HCT116 (cell line): ENCODE results near the gene SEC61G. TPM values are rescaled to one million over a fixed set of nuclear protein-coding genes. Genes with fewer than 3 reads are reported as not detected.

Experiments
- ATAC-seq: fragments of 200-7000 bp; cut with Tn5 transposase; 2 replicates; pipeline ENCODE4 v1.9.1; 2020; ENCODE audit warnings: mild to moderate bottlenecking, moderate library complexity
- BruUV-seq: library from RNA; stranded (reverse); fragments of 400-500 nt; replicated peaks from 2 replicates; lab custom pipeline; 2021; lab: Mats Ljungman, UMichigan
- CTCF ChIA-PET: fragments of 300-600 bp; sonication (Branson Sonifier 250); formaldehyde crosslinking; loops from one replicate; lab custom pipeline; 2021; ENCODE audit warnings: antibody characterized with exemption; lab: Charles Lee
- POLR2A ChIA-PET: fragments of 300-600, 350-600 bp; sonication (Branson Sonifier 250); formaldehyde crosslinking; loops from one replicate; lab custom pipeline; 2021; ENCODE audit warnings: antibody characterized with exemption; lab: Charles Lee
- RAD21 ChIA-PET, 2 experiments: fragments of 300-600 bp; sonication (Branson Sonifier 250); formaldehyde crosslinking; loops; one replicate each; lab custom pipeline; 2023; ENCODE audit warnings: low total read pairs in 2 of 2; ENCODE audit not compliant: uncharacterized antibody in 2 of 2, unreplicated experiment in 2 of 2, low non-redundant PET in 1 of 2; lab: Charles Lee
- DNase-seq: peaks from one replicate; pipeline ENCODE4 v3.0.0-alpha.2; 2010; ENCODE audit warnings: low read depth, low spot score
- H2AFZ ChIP-seq: fragments of 200-600 bp; shearing (Covaris generic), sonication (generic); 2 replicates; pipeline ENCODE4 v1.6.1; 2017; ENCODE audit warnings: low read depth, mixed run types, mixed read lengths, antibody characterized with exemption, low read length; ENCODE audit not compliant: poor library complexity, severe bottlenecking
- H3K27ac ChIP-seq: 2 replicates; pipeline ENCODE4 v1.5.1; 2012; ENCODE audit warnings: low read depth, low read length
- H3K27me3 ChIP-seq: fragments of 200-600 bp; sonication (generic); 2 replicates; pipeline ENCODE4 v1.6.1; 2016; ENCODE audit warnings: mixed run types, low read length, mixed read lengths; ENCODE audit not compliant: insufficient read depth
- H3K36me3 ChIP-seq, 2 experiments: fragments of 200-500 bp in 1 of 2; fragments of 200-600 bp in 1 of 2; sonication (Bioruptor generic) in 1 of 2; sonication (generic) in 1 of 2; 2 replicates each; pipeline versions ENCODE4 v1.5.1 to v1.6.1; 2014 to 2016; ENCODE audit warnings: low read length in 2 of 2, inconsistent platforms in 1 of 2, mixed read lengths in 1 of 2, mixed run types in 1 of 2; ENCODE audit not compliant: insufficient read depth in 2 of 2, control insufficient read depth in 1 of 2
- H3K4me1 ChIP-seq, 2 experiments: fragments of 200-600 bp in 1 of 2; sonication (generic) in 1 of 2; 2 replicates each; pipeline versions ENCODE4 v1.5.1 to v1.6.1; 2012 to 2017; ENCODE audit warnings: low read length in 2 of 2, inconsistent platforms in 1 of 2, mild to moderate bottlenecking in 1 of 2, mixed read lengths in 1 of 2, mixed run types in 1 of 2, moderate library complexity in 1 of 2; ENCODE audit not compliant: insufficient read depth in 2 of 2, control insufficient read depth in 1 of 2
- H3K4me2 ChIP-seq: fragments of 200-600 bp; sonication (generic); 2 replicates; pipeline ENCODE4 v1.6.1; 2017; ENCODE audit warnings: mixed run types, low read length, mixed read lengths
- H3K4me3 ChIP-seq, 2 experiments: fragments of 200-600 bp in 1 of 2; sonication (generic) in 1 of 2; replicated peaks in 1 of 2; 2 replicates each; pipeline ENCODE4 v1.5.1; 2011 to 2016; ENCODE audit warnings: low read length in 2 of 2, control low read depth in 1 of 2, low read depth in 1 of 2, mild to moderate bottlenecking in 1 of 2, mixed read lengths in 1 of 2, mixed run types in 1 of 2
- H3K79me2 ChIP-seq: fragments of 200-600 bp; sonication (generic); 2 replicates; pipeline ENCODE4 v1.6.1; 2017; ENCODE audit warnings: mild to moderate bottlenecking, mixed run types, low read length, moderate library complexity, mixed read lengths; ENCODE audit not compliant: insufficient read depth
- H3K9ac ChIP-seq: fragments of 200-600 bp; sonication (generic); 2 replicates; pipeline ENCODE4 v1.6.1; 2016; ENCODE audit warnings: low read length, mixed read lengths
- H3K9me2 ChIP-seq: fragments of 200-600 bp; sonication (generic), shearing (Covaris generic); 2 replicates; pipeline ENCODE4 v1.6.1; 2017; ENCODE audit warnings: mixed run types, mild to moderate bottlenecking, moderate library complexity; ENCODE audit not compliant: insufficient read depth
- H3K9me3 ChIP-seq, 2 experiments: fragments of 200-500 bp in 1 of 2; fragments of 200-600 bp in 1 of 2; sonication (Bioruptor generic) in 1 of 2; sonication (generic) in 1 of 2; 2 replicates each; pipeline ENCODE4 v1.6.1; 2014 to 2017; ENCODE audit warnings: low read length in 2 of 2, mixed read lengths in 2 of 2, inconsistent platforms in 1 of 2, low read depth in 1 of 2, mild to moderate bottlenecking in 1 of 2, mixed run types in 1 of 2, moderate library complexity in 1 of 2; ENCODE audit not compliant: control insufficient read depth in 1 of 2, insufficient read depth in 1 of 2
- H4K20me1 ChIP-seq: fragments of 200-600 bp; sonication (generic), shearing (Covaris generic); 2 replicates; pipeline ENCODE4 v1.6.1; 2017; ENCODE audit warnings: mixed run types, mild to moderate bottlenecking, moderate library complexity; ENCODE audit not compliant: insufficient read depth
- CBX3 ChIP-seq: IDR thresholded peaks from 2 replicates; pipeline ENCODE4 v1.6.1; 2012; ENCODE audit warnings: low read depth
- EGR1 ChIP-seq: IDR thresholded peaks from 2 replicates; pipeline ENCODE4 v1.6.1; 2012; ENCODE audit warnings: low read depth
- RAD21 ChIP-seq: IDR thresholded peaks from 2 replicates; pipeline ENCODE4 v1.6.1; 2012; ENCODE audit warnings: low read depth, mild to moderate bottlenecking
- intact Hi-C: fragments of 100-400 bp; cut with micrococcal nuclease; formaldehyde crosslinking; loops from 2 replicates; pipeline ENCODE4 v1.10.0; 2022
- total RNA-seq: library from RNA; stranded (reverse); gene quantifications from one replicate; pipeline ENCODE4 v1.2.1, GENCODE V29; 2021; ENCODE audit not compliant: unreplicated experiment
- TF ChIP-seq, protein P1 (sequence below), 3 experiments: fragments of 200-600 bp in 1 of 3; sonication (generic) in 1 of 3; IDR thresholded peaks in 2 of 3; conservative IDR thresholded peaks in 1 of 3; 2 replicates each; pipeline ENCODE4 v1.5.1; 2012 to 2017; ENCODE audit warnings: low read depth in 2 of 3, low read length in 2 of 3, antibody characterized with exemption in 1 of 3, borderline replicate concordance in 1 of 3, control low read depth in 1 of 3, mild to moderate bottlenecking in 1 of 3, mixed read lengths in 1 of 3, mixed run types in 1 of 3, moderate library complexity in 1 of 3; ENCODE audit not compliant: insufficient read depth in 1 of 3
- TF ChIP-seq, protein P2 (sequence below): IDR thresholded peaks from 2 replicates; pipeline ENCODE4 v1.6.1; 2012
- TF ChIP-seq, protein P3 (sequence below): IDR thresholded peaks from 2 replicates; pipeline ENCODE4 v1.6.1; 2012

The SEC61G gene
- total RNA-seq, 1 experiment from 2014 or later = 147 TPM

GRCh38 chr7:54773472-54774399 is 14.7 kb upstream of the SEC61G start:
- H3K27ac ChIP-seq = peak overlapping the region; percentile 37; the same call in 1 of the 2 replicates

More at GRCh38 chr7:54773472-54774399, 14.7 kb upstream of the SEC61G start:
- H3K4me3 ChIP-seq = peak overlapping the region; percentile 8 to 47
- ATAC-seq (peak; percentile 89), DNase-seq (peak; percentile 91)
- no peaks in the 10 kb centered on the region for H4K20me1 ChIP-seq
- peak; percentile 93 for TF ChIP-seq CBX3
- TF ChIP-seq, protein P1, sequence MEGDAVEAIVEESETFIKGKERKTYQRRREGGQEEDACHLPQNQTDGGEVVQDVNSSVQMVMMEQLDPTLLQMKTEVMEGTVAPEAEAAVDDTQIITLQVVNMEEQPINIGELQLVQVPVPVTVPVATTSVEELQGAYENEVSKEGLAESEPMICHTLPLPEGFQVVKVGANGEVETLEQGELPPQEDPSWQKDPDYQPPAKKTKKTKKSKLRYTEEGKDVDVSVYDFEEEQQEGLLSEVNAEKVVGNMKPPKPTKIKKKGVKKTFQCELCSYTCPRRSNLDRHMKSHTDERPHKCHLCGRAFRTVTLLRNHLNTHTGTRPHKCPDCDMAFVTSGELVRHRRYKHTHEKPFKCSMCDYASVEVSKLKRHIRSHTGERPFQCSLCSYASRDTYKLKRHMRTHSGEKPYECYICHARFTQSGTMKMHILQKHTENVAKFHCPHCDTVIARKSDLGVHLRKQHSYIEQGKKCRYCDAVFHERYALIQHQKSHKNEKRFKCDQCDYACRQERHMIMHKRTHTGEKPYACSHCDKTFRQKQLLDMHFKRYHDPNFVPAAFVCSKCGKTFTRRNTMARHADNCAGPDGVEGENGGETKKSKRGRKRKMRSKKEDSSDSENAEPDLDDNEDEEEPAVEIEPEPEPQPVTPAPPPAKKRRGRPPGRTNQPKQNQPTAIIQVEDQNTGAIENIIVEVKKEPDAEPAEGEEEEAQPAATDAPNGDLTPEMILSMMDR (IDR thresholded peaks at IDR 0.05 in 2 of 3, conservative IDR thresholded peaks at IDR 0.05 in 1 of 3; ENCODE audit: borderline replicate concordance in 1 of 3, insufficient read depth in 1 of 3, low read depth in 2 of 3, low read length in 2 of 3) = peak; percentile 79 to 93 (median 88)
- TF ChIP-seq, protein P2, sequence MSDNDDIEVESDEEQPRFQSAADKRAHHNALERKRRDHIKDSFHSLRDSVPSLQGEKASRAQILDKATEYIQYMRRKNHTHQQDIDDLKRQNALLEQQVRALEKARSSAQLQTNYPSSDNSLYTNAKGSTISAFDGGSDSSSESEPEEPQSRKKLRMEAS = peak; percentile 94
- no peak for TF ChIP-seq EGR1
- TF ChIP-seq, protein P3, sequence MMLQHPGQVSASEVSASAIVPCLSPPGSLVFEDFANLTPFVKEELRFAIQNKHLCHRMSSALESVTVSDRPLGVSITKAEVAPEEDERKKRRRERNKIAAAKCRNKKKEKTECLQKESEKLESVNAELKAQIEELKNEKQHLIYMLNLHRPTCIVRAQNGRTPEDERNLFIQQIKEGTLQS = no peak
- TF ChIP-seq RAD21 = peak; percentile 94
- H3K4me1 ChIP-seq = peaks cover 11 to 29% of the 10 kb centered on the region in 2 experiments
- H3K4me2 ChIP-seq = peak overlapping the region; percentile 75
- ChIA-PET POLR2A (interaction anchor here (1.3 kb wide), 1 partner anchor 14 kb away, joined by 5 read pairs; the partner anchor contains the start of gene SEC61G), CTCF (interaction anchor here (0.7 to 10.0 kb wide), 11 partner anchors 14 to 497 kb away, joined by 3 to 88 read pairs (median 5); partner anchors contain the start of gene SEC61G), RAD21 (interaction anchor here (1.2 to 1.3 kb wide), 2 partner anchors 481 to 482 kb away, joined by 3 to 5 read pairs; no protein-coding TSS in a partner anchor)
- no peaks in the 10 kb centered on the region for H3K36me3 ChIP-seq
- peak overlapping the region; percentile 96 for H2AFZ ChIP-seq
- no peaks in the 10 kb centered on the region for H3K79me2 ChIP-seq
- no peaks in the 10 kb centered on the region for H3K9me2 ChIP-seq
- H3K9ac ChIP-seq = peak overlapping the region; percentile 13; the same call in 1 of the 2 replicates
- H3K9me3 ChIP-seq = peaks cover 0 to 3% of the 10 kb centered on the region in 2 experiments; a peak in 2 of 4 replicates
- intact Hi-C loops = loop anchor here (1.0 to 5.0 kb wide), 6 partner anchors 66 to 641 kb away; no protein-coding TSS in a partner anchor
- no peaks in the 10 kb centered on the region for H3K27me3 ChIP-seq
- no TSS peak for BruUV-seq
